Effector memory CD4-positive, alpha-beta T cell (primary cell): ENCODE results near the gene GRAMD2A.

Source experiments
- DNase-seq, 3 donors: peaks; one replicate each; pipeline ENCODE4 v3.0.0-alpha.2; 2020
- H3K27ac ChIP-seq: 2 replicates; pipeline ENCODE4 v1.7.0; 2013; ENCODE audit warnings: mild to moderate bottlenecking, low read length, moderate library complexity; ENCODE audit not compliant: insufficient read depth, poor library complexity, severe bottlenecking
- H3K27me3 ChIP-seq: replicated peaks from 2 replicates; pipeline ENCODE4 v1.7.0; 2013; ENCODE audit warnings: mild to moderate bottlenecking, low read length; ENCODE audit not compliant: insufficient read depth, control insufficient read depth, poor library complexity, severe bottlenecking
- H3K36me3 ChIP-seq: 2 replicates; pipeline ENCODE4 v1.7.0; 2013; ENCODE audit warnings: mild to moderate bottlenecking, low read length, moderate library complexity; ENCODE audit not compliant: control insufficient read depth, insufficient read depth
- H3K4me1 ChIP-seq: 2 replicates; pipeline ENCODE4 v1.7.0; 2013; ENCODE audit warnings: low read length, mild to moderate bottlenecking; ENCODE audit not compliant: control insufficient read depth, insufficient read depth, poor library complexity, severe bottlenecking
- H3K4me3 ChIP-seq: 2 replicates; pipeline ENCODE4 v1.7.0; 2013; ENCODE audit warnings: low read length, low read depth, mild to moderate bottlenecking; ENCODE audit not compliant: insufficient read depth, poor library complexity, severe bottlenecking
- H3K9me3 ChIP-seq: 2 replicates; pipeline ENCODE4 v1.7.0; 2013; ENCODE audit warnings: mild to moderate bottlenecking, low read length, moderate library complexity; ENCODE audit not compliant: control insufficient read depth

GRAMD2A gene

GRCh38 chr15:72156928-72157327, 40.7 kb downstream of the GRAMD2A start:
- Histone ChIP-seq H3K27me3 (no peaks in the 10 kb centered on the region), H3K4me3 (no peak overlapping the region), H3K9me3 (no peaks in the 10 kb centered on the region), H3K27ac (no peak overlapping the region), H3K36me3 (no peaks in the 10 kb centered on the region), H3K4me1 (no peaks in the 10 kb centered on the region)
- no peak for DNase-seq

- peak; percentile 48 to 66 (median 54) for DNase-seq
- Histone ChIP-seq H3K9me3 (no peaks in the 10 kb centered on the region), H3K27me3 (no peaks in the 10 kb centered on the region), H3K4me1 (no peaks in the 10 kb centered on the region), H3K27ac (no peak overlapping the region), H3K4me3 (peak overlapping the region; percentile 44), H3K36me3 (no peaks in the 10 kb centered on the region)
These were observed 41.7 kb downstream of the GRAMD2A start for GRCh38 chr15:72155635-72156616.

- DNase-seq: no peak
- Histone ChIP-seq H3K36me3 (no peaks in the 10 kb centered on the region), H3K27me3 (no peaks in the 10 kb centered on the region), H3K9me3 (no peaks in the 10 kb centered on the region), H3K27ac (no peak overlapping the region), H3K4me1 (no peaks in the 10 kb centered on the region), H3K4me3 (peak overlapping the region; percentile 44)
These were observed 42.5 kb downstream of the GRAMD2A start for GRCh38 chr15:72155003-72155621.

GRCh38 chr15:72154316-72154715, 43.3 kb downstream of the GRAMD2A start:
- Histone ChIP-seq H3K4me3 (no peak overlapping the region), H3K36me3 (no peaks in the 10 kb centered on the region)

GRCh38 chr15:72153269-72154000, 44.2 kb downstream of the GRAMD2A start:
- Histone ChIP-seq H3K9me3 (no peaks in the 10 kb centered on the region), H3K36me3 (no peaks in the 10 kb centered on the region), H3K27ac (no peak overlapping the region), H3K4me3 (no peak overlapping the region), H3K4me1 (no peaks in the 10 kb centered on the region), H3K27me3 (no peaks in the 10 kb centered on the region)
- no peak for DNase-seq

More at GRCh38 chr15:72154316-72154715, 43.3 kb downstream of the GRAMD2A start:
- no peaks in the 10 kb centered on the region for H3K9me3 ChIP-seq
- H3K27me3 ChIP-seq: no peaks in the 10 kb centered on the region
- H3K27ac ChIP-seq: no peak overlapping the region
- DNase-seq: no peak
- no peaks in the 10 kb centered on the region for H3K4me1 ChIP-seq

- Histone ChIP-seq H3K4me1 (no peaks in the 10 kb centered on the region), H3K27ac (no peak overlapping the region), H3K9me3 (no peaks in the 10 kb centered on the region), H3K36me3 (no peaks in the 10 kb centered on the region), H3K27me3 (no peaks in the 10 kb centered on the region), H3K4me3 (no peak overlapping the region)
- DNase-seq: no peak
These were observed 50.2 kb downstream of the GRAMD2A start for GRCh38 chr15:72147418-72147817.

- Histone ChIP-seq H3K36me3 (no peaks in the 10 kb centered on the region), H3K27ac (no peak overlapping the region), H3K4me1 (no peaks in the 10 kb centered on the region), H3K9me3 (no peaks in the 10 kb centered on the region), H3K4me3 (no peak overlapping the region), H3K27me3 (no peaks in the 10 kb centered on the region)
- DNase-seq: no peak
These were observed 50.7 kb downstream of the GRAMD2A start for GRCh38 chr15:72146934-72147333.

- no peak overlapping the region for H3K4me3 ChIP-seq
- H3K9me3 ChIP-seq: no peaks in the 10 kb centered on the region
- H3K27ac ChIP-seq: no peak overlapping the region
- no peaks in the 10 kb centered on the region for H3K4me1 ChIP-seq
- DNase-seq: no peak
- H3K36me3 ChIP-seq: no peaks in the 10 kb centered on the region
- no peaks in the 10 kb centered on the region for H3K27me3 ChIP-seq
These were observed 51.4 kb downstream of the GRAMD2A start for GRCh38 chr15:72146221-72146620.

GRCh38 chr15:72141171-72142084, 56.2 kb downstream of the GRAMD2A start:
- Histone ChIP-seq H3K27me3 (no peaks in the 10 kb centered on the region), H3K4me1 (no peaks in the 10 kb centered on the region), H3K9me3 (no peaks in the 10 kb centered on the region), H3K36me3 (no peaks in the 10 kb centered on the region), H3K27ac (no peak overlapping the region), H3K4me3 (no peak overlapping the region)
- no peak for DNase-seq
